B cell (primary cell): ENCODE measurements around the gene ZNF45.

ENCODE experiments used
- CTCF ChIP-seq: fragments of 200-600 bp; IDR thresholded peaks from one replicate; pipeline ENCODE4 v1.8.0; 2022; ENCODE audit warnings: antibody characterized with exemption, mild to moderate bottlenecking
- EZH2 ChIP-seq: IDR thresholded peaks from 2 replicates; pipeline ENCODE4 v1.6.1; 2012; ENCODE audit warnings: borderline replicate concordance, low read depth, mild to moderate bottlenecking, moderate library complexity, low read length; ENCODE audit not compliant: insufficient read depth, poor library complexity, severe bottlenecking

- TF ChIP-seq CTCF, result no peak
- TF ChIP-seq EZH2, result no peak
These were observed 21.7 kb downstream of the ZNF45 start for GRCh38 chr19:43913383-43913782.
